Ovary (tissue), 9 donors: ENCODE data around the gene RBPJ. TPM values are rescaled to one million over a fixed set of nuclear protein-coding genes. Genes with fewer than 3 reads are reported as not detected.
A peak's percentile ranks its signal among the peaks of the same experiment; 100 is the strongest.

Experiments used
- DNase-seq, 5 donors: peaks; one replicate each; pipeline ENCODE4 v3.0.0-alpha.2; 2019 to 2020
- H3K27ac ChIP-seq, 2 donors: fragments of 200-600 bp; one replicate each; pipeline versions ENCODE4 v1.5.1 to v1.8.0; 2019 to 2022
- H3K27me3 ChIP-seq: fragments of 200-600 bp; one replicate; pipeline ENCODE4 v1.8.0; 2022
- H3K36me3 ChIP-seq: fragments of 200-600 bp; sonication (generic); one replicate; pipeline ENCODE4 v1.5.1; 2019
- H3K4me1 ChIP-seq: one replicate; pipeline ENCODE4 v1.8.1; 2013; ENCODE audit warnings: mild to moderate bottlenecking, moderate library complexity; ENCODE audit not compliant: insufficient read depth
- H3K4me3 ChIP-seq: fragments of 200-600 bp; sonication (generic); one replicate; pipeline ENCODE4 v1.5.1; 2017
- H3K9me3 ChIP-seq, 2 donors: fragments of 200-600 bp in 1 of 2; sonication (generic) in 1 of 2; one replicate each; pipeline versions ENCODE4 v1.5.1 to v1.8.1; 2013 to 2019; ENCODE audit warnings: mild to moderate bottlenecking in 1 of 2, moderate library complexity in 1 of 2
- EP300 ChIP-seq: sonication (generic); formaldehyde crosslinking; IDR thresholded peaks from one replicate; pipeline ENCODE4 v1.6.1; 2017; ENCODE audit warnings: antibody characterized with exemption
- POLR2A ChIP-seq: fragments of 450-650 bp; IDR thresholded peaks from one replicate; pipeline ENCODE4 v1.6.1; 2017; ENCODE audit warnings: antibody characterized with exemption, mild to moderate bottlenecking, moderate library complexity
- WGBS, 3 donors: extraction: QIAGEN DNeasy Blood & Tissue Kit in 1 of 3; methylation state at CpG; one replicate each; pipeline versions ENCODE4 v1.1.5 to v1.1.7; 2013 to 2017; 5-methylcytosine and 5-hydroxymethylcytosine counted together
- intact Hi-C, 4 donors: fragments of 100-400 bp; cut with DNase I; formaldehyde crosslinking; loops; one replicate each; pipeline versions ENCODE4 v1.11.0 to v1.15.1; 2022 to 2023
- polyA plus RNA-seq, 2 donors: library from polyadenylated mRNA; stranded (reverse); fragments of 200-250 nt in 1 of 2; fragments of 350-450 nt in 1 of 2; fragmentation: Illumina TruSeq in 1 of 2; extraction: RNeasy Lipid Tissue Mini Kit (QIAGEN cat#74804) in 1 of 2; gene quantifications; one replicate each; pipeline ENCODE4 v1.2.3, GENCODE V29; 2013 to 2014
- total RNA-seq, 7 donors: library from RNA; depleted of rRNA in 2 of 7; stranded (reverse); fragments of >200 nt in 2 of 7; fragmentation: NEBNext Ultra II Directional in 3 of 7; extraction: Animal tissue kit (Norgen Biotek cat#: 25700) in 3 of 7; gene quantifications; one replicate each; pipeline versions ENCODE4 v1.1.0 to v1.2.4, GENCODE V29; 2016 to 2023
- TF ChIP-seq, protein P1 (sequence below), 3 donors: fragments of 450-650 bp in 2 of 3; fragments of 200-600 bp in 1 of 3; IDR thresholded peaks; one replicate each; pipeline versions ENCODE4 v1.5.1 to v1.8.0; 2016 to 2022; ENCODE audit warnings: antibody characterized with exemption in 3 of 3, mild to moderate bottlenecking in 1 of 3
- donor health status: DM: no; HTN: no; CAD: no; lungs with moderate emphysema.
- donor health status: DM: no; HTN: no; CAD: no.
- donor health status: Bipolar disorder and iron deficiency.
- donor health status: DM: yes; HTN: yes; CAD: no.
- donor health status: DM: no; HTN: no; CAD: no.
- donor health status: DM: yes; HTN: yes; CAD: no.

Gene RBPJ
- total and polyA plus RNA-seq, 9 donors, result 36.0 to 75.1 (median 62.7) TPM

DNA sequence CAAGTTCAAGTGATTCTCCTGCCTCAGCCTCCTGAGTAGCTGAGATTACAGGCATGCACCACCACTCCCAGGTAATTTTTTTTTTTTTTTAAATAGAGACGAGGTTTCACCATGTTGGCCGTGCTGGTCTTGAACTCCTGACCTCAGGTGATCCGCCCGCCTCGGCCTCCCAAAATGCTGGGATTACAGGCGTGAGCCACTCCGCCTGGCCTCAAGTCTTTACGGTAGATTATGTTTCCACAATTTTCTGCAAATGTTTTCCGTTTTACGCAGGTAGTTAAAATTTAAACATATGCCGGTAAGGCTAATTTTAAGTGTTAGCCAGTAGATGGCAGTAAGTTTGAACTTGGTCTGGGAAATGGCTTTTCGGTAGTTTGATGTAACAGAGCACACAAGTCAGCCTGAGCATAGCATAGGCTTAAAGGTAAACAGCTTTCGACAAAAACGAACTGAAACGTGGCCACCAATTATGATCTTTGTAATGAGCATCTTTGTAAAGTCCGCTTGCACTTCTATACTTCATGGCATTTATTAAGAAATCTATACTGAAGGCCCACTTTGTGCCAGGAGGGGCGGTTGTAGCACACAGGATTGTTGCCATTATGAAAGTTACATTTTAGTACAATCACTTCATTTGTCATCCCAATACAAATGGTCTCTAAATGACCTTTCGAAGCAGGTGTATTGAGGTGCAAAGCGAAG is 138.4 kb downstream of the RBPJ start:
- DNase-seq, result no peak
- TF ChIP-seq, protein P1, sequence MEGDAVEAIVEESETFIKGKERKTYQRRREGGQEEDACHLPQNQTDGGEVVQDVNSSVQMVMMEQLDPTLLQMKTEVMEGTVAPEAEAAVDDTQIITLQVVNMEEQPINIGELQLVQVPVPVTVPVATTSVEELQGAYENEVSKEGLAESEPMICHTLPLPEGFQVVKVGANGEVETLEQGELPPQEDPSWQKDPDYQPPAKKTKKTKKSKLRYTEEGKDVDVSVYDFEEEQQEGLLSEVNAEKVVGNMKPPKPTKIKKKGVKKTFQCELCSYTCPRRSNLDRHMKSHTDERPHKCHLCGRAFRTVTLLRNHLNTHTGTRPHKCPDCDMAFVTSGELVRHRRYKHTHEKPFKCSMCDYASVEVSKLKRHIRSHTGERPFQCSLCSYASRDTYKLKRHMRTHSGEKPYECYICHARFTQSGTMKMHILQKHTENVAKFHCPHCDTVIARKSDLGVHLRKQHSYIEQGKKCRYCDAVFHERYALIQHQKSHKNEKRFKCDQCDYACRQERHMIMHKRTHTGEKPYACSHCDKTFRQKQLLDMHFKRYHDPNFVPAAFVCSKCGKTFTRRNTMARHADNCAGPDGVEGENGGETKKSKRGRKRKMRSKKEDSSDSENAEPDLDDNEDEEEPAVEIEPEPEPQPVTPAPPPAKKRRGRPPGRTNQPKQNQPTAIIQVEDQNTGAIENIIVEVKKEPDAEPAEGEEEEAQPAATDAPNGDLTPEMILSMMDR (IDR thresholded peaks at IDR 0.05), result peak in 1 of 3 donors; percentile 40
- TF ChIP-seq EP300, result no peak
- no peaks in the 10 kb centered on the region for H3K36me3 ChIP-seq
- 36 to 41% (median 38%) methylated on average over 19 of the region's 19 CpGs for WGBS, 3 donors
- no peaks in the 10 kb centered on the region for H3K4me1 ChIP-seq
- H3K4me3 ChIP-seq, result no peak overlapping the region
- H3K27ac ChIP-seq, result no peak overlapping the region
- intact Hi-C loops, result no loop called here
- no peaks in the 10 kb centered on the region for H3K27me3 ChIP-seq
- H3K9me3 ChIP-seq, result no peaks in the 10 kb centered on the region

DNA sequence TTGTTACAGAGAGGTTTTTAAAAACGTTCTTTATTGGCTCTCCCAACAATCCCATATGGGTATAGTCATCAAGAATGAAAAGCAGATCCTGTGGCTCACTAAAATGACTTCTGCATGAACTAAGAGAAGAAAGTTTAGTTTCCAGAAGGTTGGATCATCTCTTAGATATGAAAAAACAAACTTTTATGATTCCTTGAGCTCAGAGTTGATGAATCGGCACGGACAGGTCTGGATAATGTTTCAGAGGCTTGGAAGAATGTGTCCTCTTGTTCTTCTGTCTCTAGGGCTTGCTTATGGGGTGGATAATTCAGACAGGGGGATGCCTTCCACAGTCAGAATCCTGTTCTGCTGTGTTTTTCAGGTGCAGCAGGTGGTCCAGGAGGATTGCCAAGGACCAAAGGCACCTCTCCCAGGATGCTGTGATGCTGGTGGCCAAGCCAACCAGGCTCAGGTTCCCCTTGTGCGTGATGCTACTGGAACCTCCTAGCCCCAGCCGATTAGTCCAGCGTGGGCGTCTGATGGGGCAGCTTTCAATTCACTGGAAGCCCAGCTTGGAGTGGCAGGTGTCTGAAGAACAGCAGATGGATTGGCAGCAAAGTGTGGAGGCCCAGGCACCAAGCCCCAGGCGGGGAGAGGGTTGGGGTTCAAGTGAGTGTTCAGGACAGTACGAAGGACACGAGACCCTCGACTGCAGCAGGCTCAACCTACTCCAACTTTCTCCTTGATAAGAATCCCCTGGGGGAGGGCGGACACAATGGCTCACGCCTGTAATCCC is 139.1 kb downstream of the RBPJ start:
- Histone ChIP-seq H3K36me3 (no peaks in the 10 kb centered on the region), H3K4me1 (no peaks in the 10 kb centered on the region), H3K27me3 (no peaks in the 10 kb centered on the region), H3K27ac (no peak overlapping the region), H3K4me3 (no peak overlapping the region), H3K9me3 (no peaks in the 10 kb centered on the region)
- DNase-seq, result no peak
- intact Hi-C loops, result loop anchor here in 1 of 4 donors (10.0 kb wide), 1 partner anchor 555 kb away; no protein-coding TSS in a partner anchor
- WGBS, 3 donors, result 91 to 94% (median 94%) methylated on average over 13 of the region's 13 CpGs
- TF ChIP-seq EP300 (no peak), POLR2A (no peak)
- TF ChIP-seq, protein P1 (IDR thresholded peaks at IDR 0.05), result no peak

DNA sequence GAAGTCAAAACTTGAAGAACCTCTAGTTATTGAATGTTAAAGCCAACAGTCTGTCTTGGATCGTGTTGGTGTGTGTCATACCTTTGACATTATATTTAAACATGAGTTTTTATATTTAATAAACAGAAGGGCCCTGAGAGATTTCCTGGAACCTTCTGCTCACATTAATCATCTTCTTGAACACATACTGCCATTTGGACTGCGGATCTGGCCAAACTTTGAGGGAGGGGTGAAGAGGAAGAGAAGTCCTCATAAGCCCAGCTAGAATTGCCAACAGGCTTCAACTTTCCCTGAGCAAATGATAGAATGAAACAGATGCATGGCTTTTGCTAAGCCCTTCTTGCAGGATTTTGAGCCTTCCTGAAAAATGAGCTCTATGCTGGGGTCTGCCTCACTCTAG is 142.1 kb downstream of the RBPJ start:
- H3K4me3 ChIP-seq, result no peak overlapping the region
- H3K27ac ChIP-seq, result no peak overlapping the region
- H3K4me1 ChIP-seq, result no peaks in the 10 kb centered on the region
- intact Hi-C loops, result loop anchor here in 1 of 4 donors (10.0 kb wide), 1 partner anchor 552 kb away; no protein-coding TSS in a partner anchor
- TF ChIP-seq EP300 (no peak), POLR2A (no peak)
- TF ChIP-seq, protein P1 (IDR thresholded peaks at IDR 0.05), result no peak
- WGBS, 3 donors, result 27 to 29% (median 29%) methylated on average over 2 of the region's 2 CpGs
- no peaks in the 10 kb centered on the region for H3K27me3 ChIP-seq
- no peaks in the 10 kb centered on the region for H3K9me3 ChIP-seq
- no peak for DNase-seq
- no peaks in the 10 kb centered on the region for H3K36me3 ChIP-seq

DNA sequence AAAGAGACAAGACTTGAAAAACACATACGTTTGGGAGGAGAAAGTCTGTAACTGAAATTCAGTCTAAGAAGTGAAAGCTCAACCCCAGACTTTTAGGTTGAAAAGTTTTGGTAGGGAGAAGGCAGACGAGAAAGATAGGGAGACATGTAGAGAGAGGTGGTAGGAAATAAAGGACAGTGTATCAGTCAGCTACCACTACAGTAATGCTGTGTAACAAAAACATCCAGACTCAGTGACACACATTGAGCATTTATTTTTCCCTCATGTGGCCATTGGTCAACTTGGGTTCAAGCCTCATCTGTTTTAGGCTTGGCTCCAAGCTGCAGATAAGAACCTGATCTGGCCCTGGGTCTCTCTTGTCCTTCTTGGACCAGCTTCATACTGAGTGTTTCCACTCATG is 142.6 kb downstream of the RBPJ start:
- DNase-seq, result no peak
- no peak overlapping the region for H3K4me3 ChIP-seq
- H3K27ac ChIP-seq, result no peak overlapping the region
- TF ChIP-seq EP300, result no peak
- no peak for TF ChIP-seq POLR2A
- TF ChIP-seq, protein P1 (IDR thresholded peaks at IDR 0.05), result no peak
- 89 to 95% (median 90%) methylated on average over 2 of the region's 2 CpGs for WGBS, 3 donors
- H3K27me3 ChIP-seq, result no peaks in the 10 kb centered on the region
- intact Hi-C loops, result loop anchor here in 1 of 4 donors (10.0 kb wide), 1 partner anchor 551 kb away; no protein-coding TSS in a partner anchor
- H3K4me1 ChIP-seq, result no peaks in the 10 kb centered on the region
- H3K36me3 ChIP-seq, result no peaks in the 10 kb centered on the region
- H3K9me3 ChIP-seq, result no peaks in the 10 kb centered on the region
